Esophagus muscularis mucosa (tissue), 4 donors: ENCODE results near the gene IL36RN.

Experiments used
- CTCF ChIP-seq, 3 experiments: fragments of 200-600 bp in 2 of 3; fragments of 450-650 bp in 1 of 3; sonication (generic) in 2 of 3; IDR thresholded peaks; one replicate each; pipeline ENCODE4 v1.5.1; 2017 to 2019; ENCODE audit warnings: antibody characterized with exemption in 3 of 3, mild to moderate bottlenecking in 2 of 3, moderate library complexity in 1 of 3
- EP300 ChIP-seq: sonication (generic); formaldehyde crosslinking; IDR thresholded peaks from one replicate; pipeline ENCODE4 v1.6.1; 2017; ENCODE audit warnings: antibody characterized with exemption
- POLR2A ChIP-seq: fragments of 450-650 bp; IDR thresholded peaks from one replicate; pipeline ENCODE4 v1.6.1; 2017; ENCODE audit warnings: antibody characterized with exemption, moderate library complexity, mild to moderate bottlenecking, low read depth

GRCh38 chr2:113093613-113093977 is 34.6 kb downstream of the IL36RN start:
- TF ChIP-seq CTCF (IDR thresholded peaks at IDR 0.05) (no peak), POLR2A (no peak), EP300 (no peak)
